ENCODE data around the gene ELMO1.

DNA sequence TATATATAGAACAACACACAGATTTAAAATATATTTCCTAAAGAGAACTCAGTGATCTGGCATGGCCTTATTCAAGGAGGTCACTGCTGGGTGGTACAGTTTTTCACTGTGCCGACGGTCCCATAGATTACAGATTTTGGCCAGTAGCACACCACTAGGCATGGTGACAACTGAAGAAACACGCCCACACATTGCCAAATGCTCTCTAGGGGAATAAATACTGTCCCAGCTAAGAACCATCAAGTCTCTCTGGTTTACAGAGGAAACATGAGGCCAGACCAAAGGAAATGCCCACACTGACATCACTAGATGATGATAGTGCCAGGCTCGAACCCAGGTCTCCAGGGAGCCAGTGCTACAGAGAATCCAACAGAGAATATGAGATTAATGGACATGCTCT, 316.8 kb downstream of the ELMO1 start:
- TF ChIP-seq, protein P1, sequence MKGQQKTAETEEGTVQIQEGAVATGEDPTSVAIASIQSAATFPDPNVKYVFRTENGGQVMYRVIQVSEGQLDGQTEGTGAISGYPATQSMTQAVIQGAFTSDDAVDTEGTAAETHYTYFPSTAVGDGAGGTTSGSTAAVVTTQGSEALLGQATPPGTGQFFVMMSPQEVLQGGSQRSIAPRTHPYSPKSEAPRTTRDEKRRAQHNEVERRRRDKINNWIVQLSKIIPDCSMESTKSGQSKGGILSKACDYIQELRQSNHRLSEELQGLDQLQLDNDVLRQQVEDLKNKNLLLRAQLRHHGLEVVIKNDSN (IDR thresholded peaks at IDR 0.05; ENCODE audit: borderline replicate concordance, extremely low read length, insufficient read depth, low read depth, low read length) = no peak
- no peak for TF ChIP-seq JUND (IDR thresholded peaks at IDR 0.05; ENCODE audit: low read depth, low read length)
- TF ChIP-seq TARDBP (IDR thresholded peaks at IDR 0.05; ENCODE audit: borderline replicate concordance) = no peak
- TF ChIP-seq POLR2AphosphoS5 (IDR thresholded peaks at IDR 0.05; ENCODE audit: low read length) = no peak
- no peak for TF ChIP-seq RCOR1 (conservative IDR thresholded peaks at IDR 0.05; ENCODE audit: low read depth, low read length)
- TF ChIP-seq, protein P2, sequence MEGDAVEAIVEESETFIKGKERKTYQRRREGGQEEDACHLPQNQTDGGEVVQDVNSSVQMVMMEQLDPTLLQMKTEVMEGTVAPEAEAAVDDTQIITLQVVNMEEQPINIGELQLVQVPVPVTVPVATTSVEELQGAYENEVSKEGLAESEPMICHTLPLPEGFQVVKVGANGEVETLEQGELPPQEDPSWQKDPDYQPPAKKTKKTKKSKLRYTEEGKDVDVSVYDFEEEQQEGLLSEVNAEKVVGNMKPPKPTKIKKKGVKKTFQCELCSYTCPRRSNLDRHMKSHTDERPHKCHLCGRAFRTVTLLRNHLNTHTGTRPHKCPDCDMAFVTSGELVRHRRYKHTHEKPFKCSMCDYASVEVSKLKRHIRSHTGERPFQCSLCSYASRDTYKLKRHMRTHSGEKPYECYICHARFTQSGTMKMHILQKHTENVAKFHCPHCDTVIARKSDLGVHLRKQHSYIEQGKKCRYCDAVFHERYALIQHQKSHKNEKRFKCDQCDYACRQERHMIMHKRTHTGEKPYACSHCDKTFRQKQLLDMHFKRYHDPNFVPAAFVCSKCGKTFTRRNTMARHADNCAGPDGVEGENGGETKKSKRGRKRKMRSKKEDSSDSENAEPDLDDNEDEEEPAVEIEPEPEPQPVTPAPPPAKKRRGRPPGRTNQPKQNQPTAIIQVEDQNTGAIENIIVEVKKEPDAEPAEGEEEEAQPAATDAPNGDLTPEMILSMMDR (IDR thresholded peaks at IDR 0.05 in 2 of 3, conservative IDR thresholded peaks at IDR 0.05 in 1 of 3; ENCODE audit: control insufficient read depth in 2 of 3, extremely low read depth in 1 of 3, insufficient read depth in 1 of 3, low read depth in 3 of 3, low read length in 3 of 3) = no peak
- no peak for TF ChIP-seq CEBPB (IDR thresholded peaks at IDR 0.05; ENCODE audit: borderline replicate concordance in 1 of 2, low read depth in 2 of 2, low read length in 2 of 2)
- TF ChIP-seq MYC (IDR thresholded peaks at IDR 0.05; ENCODE audit: insufficient read depth, insufficient read length, insufficient replicate concordance, low read length, severe bottlenecking) = no peak

All from GM12878 (cell line).